ENCODE measurements around the gene ZNF789. TPM values are rescaled to one million over a fixed set of nuclear protein-coding genes. Genes with fewer than 3 reads are reported as not detected.

Gene ZNF789
- total and polyA plus RNA-seq, 9 of the 15 experiments (the other 6 are each of a cell fraction or from before 2014, with no cell fraction given) = 6.1 to 57.0 (median 24.8) TPM

- TF ChIP-seq ZNF586 (CRISPR knock-in tag; conservative IDR thresholded peaks at IDR 0.05) = 0 out of 2 replicates have a peak, but pooled peaks have one; percentile 16
- TF ChIP-seq MBD1 (CRISPR knock-in tag; IDR thresholded peaks at IDR 0.05) = no peak
- no peak for TF ChIP-seq NFIC (IDR thresholded peaks at IDR 0.05)
- no peak for TF ChIP-seq SRSF1 (IDR thresholded peaks at IDR 0.05; ENCODE audit: low read depth, low read length)
- TF ChIP-seq FOXO4 (CRISPR knock-in tag; IDR thresholded peaks at IDR 0.05) = no peak
- TF ChIP-seq CBX8 (IDR thresholded peaks at IDR 0.05; ENCODE audit: borderline replicate concordance, extremely low read depth, low read depth, low read length, poor library complexity, severe bottlenecking) = no peak
- no peak for TF ChIP-seq NR3C1 (CRISPR knock-in tag; IDR thresholded peaks at IDR 0.05)
- no peak for TF ChIP-seq HNRNPUL1 (IDR thresholded peaks at IDR 0.05; ENCODE audit: low read length)
- TF ChIP-seq CAMTA2 (CRISPR knock-in tag; conservative IDR thresholded peaks at IDR 0.05) = no peak
- TF ChIP-seq HSF4 (CRISPR knock-in tag; IDR thresholded peaks at IDR 0.05; ENCODE audit: borderline replicate concordance) = no peak
- no peak for TF ChIP-seq BACH1 (tag; IDR thresholded peaks at IDR 0.05)
- no peak for TF ChIP-seq RNF219 (CRISPR knock-in tag; IDR thresholded peaks at IDR 0.05)
- TF ChIP-seq XRCC5 (IDR thresholded peaks at IDR 0.05; ENCODE audit: low read depth, low read length) = no peak; the same call in 1 of the 2 replicates
- no peak for TF ChIP-seq MEF2A (IDR thresholded peaks at IDR 0.05; ENCODE audit: control insufficient read depth, low read depth, low read length)
- no peak for TF ChIP-seq U2AF1 (optimal IDR thresholded peaks at IDR 0.05; ENCODE audit: low read depth, low read length)
- no peak for TF ChIP-seq RBM34 (IDR thresholded peaks at IDR 0.05; ENCODE audit: borderline replicate concordance, insufficient read depth, low read length)
- TF ChIP-seq HDAC1 (IDR thresholded peaks at IDR 0.05) = peak in 1 of 2 experiments; percentile 92; a peak in 2 of 4 replicates
Observed at GRCh38 chr7:99472561-99473314, at the start of gene ZNF789 (continued).

All from K562 (cell line).